OCI-LY1 (cell line): ENCODE results near the gene ERBB4.

Source experiments
- H2AFZ ChIP-seq: fragments of 200-600 bp; sonication (generic), shearing (Covaris generic); 2 replicates; pipeline ENCODE4 v1.6.0; 2014; ENCODE audit warnings: antibody characterized with exemption, mild to moderate bottlenecking, low read length
- H3F3A ChIP-seq: fragments of 200-600 bp; sonication (generic), shearing (Covaris generic); 2 replicates; pipeline ENCODE4 v1.6.0; 2014; ENCODE audit warnings: mild to moderate bottlenecking, antibody characterized with exemption, low read length, moderate library complexity; ENCODE audit not compliant: insufficient read depth
- H3K27ac ChIP-seq: fragments of 200-600 bp; sonication (generic); 2 replicates; pipeline ENCODE4 v1.5.1; 2014; ENCODE audit warnings: low read length, mixed run types, mild to moderate bottlenecking, low read depth; ENCODE audit not compliant: poor library complexity, severe bottlenecking
- H3K27me3 ChIP-seq: fragments of 200-600 bp; sonication (generic); 2 replicates; pipeline ENCODE4 v1.6.0; 2014; ENCODE audit warnings: antibody characterized with exemption, mild to moderate bottlenecking, low read length, moderate library complexity; ENCODE audit not compliant: insufficient read depth
- H3K36me3 ChIP-seq: fragments of 200-600 bp; sonication (generic); 2 replicates; pipeline ENCODE4 v1.6.1; 2014; ENCODE audit warnings: mild to moderate bottlenecking, antibody characterized with exemption, low read length, moderate library complexity, mixed read lengths; ENCODE audit not compliant: insufficient read depth
- H3K4me1 ChIP-seq: fragments of 200-600 bp; sonication (generic); 2 replicates; pipeline ENCODE4 v1.5.1; 2014; ENCODE audit warnings: mild to moderate bottlenecking, low read length, moderate library complexity; ENCODE audit not compliant: insufficient read depth, severe bottlenecking
- H3K4me2 ChIP-seq: fragments of 200-600 bp; sonication (generic), shearing (Covaris generic); 2 replicates; pipeline ENCODE4 v1.6.1; 2014; ENCODE audit warnings: low read length
- H3K4me3 ChIP-seq: fragments of 200-600 bp; sonication (generic); 2 replicates; pipeline ENCODE4 v1.5.1; 2014; ENCODE audit warnings: low read length, low read depth, mild to moderate bottlenecking, mixed read lengths; ENCODE audit not compliant: poor library complexity, severe bottlenecking
- H3K79me2 ChIP-seq: fragments of 200-600 bp; shearing (Covaris generic); 2 replicates; pipeline ENCODE4 v1.6.1; 2016; ENCODE audit warnings: mixed run types, low read length, mixed read lengths; ENCODE audit not compliant: insufficient read depth
- H3K9ac ChIP-seq: fragments of 200-600 bp; sonication (generic), shearing (Covaris generic); 2 replicates; pipeline ENCODE4 v1.6.1; 2014; ENCODE audit warnings: mild to moderate bottlenecking, low read length, mixed read lengths
- H3K9me2 ChIP-seq: fragments of 200-600 bp; sonication (generic), shearing (Covaris generic); 2 replicates; pipeline ENCODE4 v1.6.1; 2014; ENCODE audit warnings: low read depth, mild to moderate bottlenecking, low read length, mixed read lengths
- H3K9me3 ChIP-seq: fragments of 200-600 bp; shearing (Covaris generic); 2 replicates; pipeline ENCODE4 v1.6.1; 2014; ENCODE audit warnings: low read length, mixed read lengths
- H4K20me1 ChIP-seq: fragments of 200-600 bp; sonication (generic), shearing (Covaris generic); 2 replicates; pipeline ENCODE4 v1.6.0; 2016; ENCODE audit warnings: mild to moderate bottlenecking, low read length; ENCODE audit not compliant: insufficient read depth
- EZH2 ChIP-seq: fragments of 200-600 bp; sonication (generic), shearing (Covaris generic); IDR thresholded peaks from 2 replicates; pipeline ENCODE4 v1.8.0; 2017; ENCODE audit warnings: borderline replicate concordance, mixed run types, mild to moderate bottlenecking, antibody characterized with exemption, low read length, moderate library complexity, mixed read lengths
- TF ChIP-seq, protein P1 (sequence below): fragments of 200-600 bp; sonication (generic), shearing (Covaris generic); IDR thresholded peaks from 2 replicates; pipeline ENCODE4 v1.5.1; 2017; ENCODE audit warnings: mild to moderate bottlenecking, antibody characterized with exemption, low read length, moderate library complexity, mixed read lengths

Gene ERBB4

DNA sequence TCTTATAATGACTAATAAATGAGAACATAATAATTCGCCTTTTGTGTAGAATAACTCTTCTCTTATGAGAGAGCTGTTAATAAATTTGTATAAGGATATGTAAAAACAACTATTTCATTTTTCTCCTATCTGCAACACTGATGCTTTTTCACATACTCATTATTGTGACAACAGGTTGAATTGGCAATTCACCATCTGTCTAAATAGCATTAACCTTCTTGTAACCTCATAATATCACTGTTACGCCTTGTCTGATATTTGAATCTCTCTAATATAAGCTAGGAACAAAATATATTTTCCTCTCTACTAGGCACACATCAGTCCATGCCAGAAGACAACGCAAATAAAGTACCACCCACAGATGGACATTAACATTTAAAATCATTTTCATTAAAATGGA lies 1043.3 kb downstream of the ERBB4 start:
- TF ChIP-seq, protein P1, sequence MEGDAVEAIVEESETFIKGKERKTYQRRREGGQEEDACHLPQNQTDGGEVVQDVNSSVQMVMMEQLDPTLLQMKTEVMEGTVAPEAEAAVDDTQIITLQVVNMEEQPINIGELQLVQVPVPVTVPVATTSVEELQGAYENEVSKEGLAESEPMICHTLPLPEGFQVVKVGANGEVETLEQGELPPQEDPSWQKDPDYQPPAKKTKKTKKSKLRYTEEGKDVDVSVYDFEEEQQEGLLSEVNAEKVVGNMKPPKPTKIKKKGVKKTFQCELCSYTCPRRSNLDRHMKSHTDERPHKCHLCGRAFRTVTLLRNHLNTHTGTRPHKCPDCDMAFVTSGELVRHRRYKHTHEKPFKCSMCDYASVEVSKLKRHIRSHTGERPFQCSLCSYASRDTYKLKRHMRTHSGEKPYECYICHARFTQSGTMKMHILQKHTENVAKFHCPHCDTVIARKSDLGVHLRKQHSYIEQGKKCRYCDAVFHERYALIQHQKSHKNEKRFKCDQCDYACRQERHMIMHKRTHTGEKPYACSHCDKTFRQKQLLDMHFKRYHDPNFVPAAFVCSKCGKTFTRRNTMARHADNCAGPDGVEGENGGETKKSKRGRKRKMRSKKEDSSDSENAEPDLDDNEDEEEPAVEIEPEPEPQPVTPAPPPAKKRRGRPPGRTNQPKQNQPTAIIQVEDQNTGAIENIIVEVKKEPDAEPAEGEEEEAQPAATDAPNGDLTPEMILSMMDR, result no peak
- no peak for TF ChIP-seq EZH2
- no peaks in the 10 kb centered on the region for H3K27me3 ChIP-seq
- no peak overlapping the region for H3K4me2 ChIP-seq
- H3K4me1 ChIP-seq, result peaks cover 6% of the 10 kb centered on the region
- no peak overlapping the region for H3K27ac ChIP-seq
- H3K36me3 ChIP-seq, result no peaks in the 10 kb centered on the region
- no peaks in the 10 kb centered on the region for H3K79me2 ChIP-seq
- no peaks in the 10 kb centered on the region for H3K9me2 ChIP-seq
- no peaks in the 10 kb centered on the region for H3F3A ChIP-seq
- no peak overlapping the region for H3K4me3 ChIP-seq
- H4K20me1 ChIP-seq, result no peaks in the 10 kb centered on the region
- H3K9ac ChIP-seq, result no peak overlapping the region
- H2AFZ ChIP-seq, result no peak overlapping the region
- H3K9me3 ChIP-seq, result no peaks in the 10 kb centered on the region

DNA sequence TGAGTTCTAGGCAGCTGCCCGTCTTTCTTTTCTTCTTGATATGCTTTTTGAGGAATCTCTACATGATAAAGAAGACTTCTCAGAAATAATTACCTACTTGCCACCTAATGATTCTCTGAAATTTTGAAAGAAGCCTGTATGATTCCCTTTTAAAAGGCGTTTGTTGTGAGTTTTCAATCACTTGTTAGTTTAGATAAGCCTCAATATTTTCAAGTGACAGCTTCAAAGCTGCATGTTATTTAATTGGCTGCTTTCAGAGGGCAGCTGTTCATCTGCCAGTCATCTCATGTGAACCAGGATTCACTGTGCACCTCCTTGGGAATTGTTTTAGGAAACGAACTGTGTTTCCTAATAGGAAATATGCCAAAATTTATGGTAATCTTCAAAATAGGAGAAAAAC lies 1044.1 kb downstream of the ERBB4 start:
- no peaks in the 10 kb centered on the region for H4K20me1 ChIP-seq
- no peaks in the 10 kb centered on the region for H3K9me2 ChIP-seq
- no peak overlapping the region for H2AFZ ChIP-seq
- TF ChIP-seq, protein P1, result no peak
- no peak for TF ChIP-seq EZH2
- no peaks in the 10 kb centered on the region for H3K36me3 ChIP-seq
- H3K27me3 ChIP-seq, result no peaks in the 10 kb centered on the region
- H3K4me2 ChIP-seq, result no peak overlapping the region
- H3K4me1 ChIP-seq, result peaks cover 3% of the 10 kb centered on the region
- H3K9ac ChIP-seq, result no peak overlapping the region
- no peak overlapping the region for H3K4me3 ChIP-seq
- H3F3A ChIP-seq, result no peaks in the 10 kb centered on the region
- no peaks in the 10 kb centered on the region for H3K9me3 ChIP-seq
- no peaks in the 10 kb centered on the region for H3K79me2 ChIP-seq
- H3K27ac ChIP-seq, result no peak overlapping the region

DNA sequence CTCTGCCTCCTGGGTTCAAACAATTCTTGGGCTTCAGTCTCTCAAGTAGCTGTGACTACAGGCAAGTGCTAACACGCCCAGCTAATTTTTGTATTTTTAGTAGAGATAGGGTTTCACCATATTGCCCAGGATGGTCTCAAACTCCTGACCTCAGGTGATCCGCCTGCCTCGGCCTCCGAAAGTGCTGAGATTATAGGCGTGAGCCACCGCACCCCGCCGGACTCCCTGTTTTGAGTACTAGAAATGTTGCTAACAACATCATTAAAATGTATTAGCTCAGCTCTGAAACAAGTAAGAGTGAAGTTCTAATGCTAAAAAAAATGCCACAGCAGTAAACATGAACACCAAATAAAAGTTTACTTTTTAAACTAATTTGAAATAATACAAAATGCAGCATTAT lies 1044.5 kb downstream of the ERBB4 start:
- Histone ChIP-seq H4K20me1 (no peaks in the 10 kb centered on the region), H3F3A (no peaks in the 10 kb centered on the region), H3K27me3 (no peaks in the 10 kb centered on the region), H3K9me3 (no peaks in the 10 kb centered on the region), H3K36me3 (no peaks in the 10 kb centered on the region), H3K27ac (no peak overlapping the region), H3K9me2 (no peaks in the 10 kb centered on the region), H3K9ac (no peak overlapping the region), H2AFZ (no peak overlapping the region), H3K4me1 (no peaks in the 10 kb centered on the region), H3K4me2 (no peak overlapping the region), H3K4me3 (no peak overlapping the region), H3K79me2 (no peaks in the 10 kb centered on the region)
- TF ChIP-seq EZH2, result no peak
- TF ChIP-seq, protein P1, result no peak
